Left hindlimb (tissue), 1 donor: Measurements from ENCODE around the gene RSPH10B.
"Not testable (repeated sequence)": the region's sequence is repeated elsewhere in the genome, so short reads cannot be mapped to it uniquely, and the experiment has no call there.

Experiments used
- DNase-seq: peaks from one replicate; pipeline ENCODE4 v3.0.0-alpha.2; 2018

RSPH10B gene

DNA sequence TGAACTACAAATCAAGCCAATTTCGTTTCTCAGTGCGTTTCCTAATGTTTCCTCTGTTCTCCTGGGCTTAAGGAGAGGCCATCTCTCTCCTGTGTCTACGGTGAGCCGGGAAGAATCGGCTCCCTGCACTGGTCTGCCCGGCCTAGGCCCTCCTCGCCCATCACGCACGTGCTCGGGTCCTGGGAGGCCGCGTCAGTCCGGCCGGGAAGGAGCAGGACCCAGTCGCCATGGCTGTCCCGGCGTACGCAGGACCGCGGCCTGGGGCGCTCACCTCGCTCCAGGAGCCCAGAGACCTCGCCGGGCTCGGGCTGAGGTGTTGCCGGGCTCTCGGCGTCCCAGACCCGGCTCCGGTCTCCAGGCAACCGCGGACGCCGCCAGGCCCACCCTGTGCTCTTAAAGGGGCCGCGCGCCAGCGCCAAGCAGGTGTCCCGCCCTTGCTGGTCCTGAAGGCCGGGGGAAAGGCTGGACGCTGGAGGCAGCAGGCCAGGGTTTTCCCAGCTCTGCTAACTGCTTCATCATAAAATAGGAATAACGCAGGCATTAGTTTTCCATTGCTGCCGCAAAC is at the start of gene RSPH10B:
Gene RSPH10B, minus strand, starts transcription at position 343 of the 565 bp plus-strand sequence. CDS start 3,573 bp downstream, outside the sequence.
- DNase-seq: not testable (repeated sequence)

DNA sequence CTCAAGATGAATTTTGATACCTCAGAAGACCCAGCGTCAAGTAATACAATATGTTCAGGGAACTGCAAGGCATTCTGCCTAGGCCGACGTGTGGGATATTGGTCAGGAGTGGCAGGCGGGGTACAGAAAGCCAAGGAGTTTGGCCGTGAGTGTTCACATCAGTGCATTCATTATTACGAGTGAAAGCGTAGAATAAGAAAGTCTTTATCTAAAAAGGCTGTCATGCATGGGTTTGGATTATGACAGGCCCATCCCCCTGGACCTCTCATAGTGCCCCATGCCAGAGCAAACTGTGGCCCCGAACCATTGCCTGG is 46.1 kb upstream of the RSPH10B start:
- no peak for DNase-seq

DNA sequence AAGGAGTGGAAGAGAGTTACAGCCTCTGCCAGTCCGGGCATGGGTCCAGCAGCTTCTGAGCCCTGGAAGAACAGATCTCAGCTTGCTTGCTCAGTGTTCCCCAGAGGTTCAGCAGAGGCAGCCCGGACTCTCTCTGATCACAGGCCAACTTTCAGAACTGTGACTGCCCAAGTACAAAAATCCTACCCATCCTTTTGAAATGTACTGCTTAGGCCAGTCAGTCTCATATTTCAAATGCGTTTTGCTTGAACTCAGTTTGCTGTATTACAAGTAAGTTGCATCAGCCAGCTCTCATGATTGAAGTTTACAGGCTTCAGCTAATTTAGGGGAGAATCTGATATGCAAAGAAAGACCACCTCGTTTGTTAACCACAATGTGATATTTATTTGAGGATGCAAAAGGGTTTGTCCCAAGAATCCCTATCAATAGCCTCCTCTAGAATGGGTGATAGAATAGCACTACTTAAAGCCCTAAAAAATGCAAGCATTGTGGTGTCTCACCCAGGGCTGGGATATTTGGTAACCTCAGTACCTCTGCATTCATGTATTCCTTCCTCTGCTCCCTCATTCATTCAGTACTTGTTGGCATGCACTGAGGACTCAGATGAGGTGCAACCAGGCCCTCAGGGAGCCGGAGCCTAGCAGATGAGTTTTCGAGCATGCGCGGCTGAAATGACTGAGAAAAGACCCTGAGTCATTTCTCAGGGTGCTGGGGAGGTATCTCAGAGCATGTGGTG is 45.6 kb upstream of the RSPH10B start:
- peak; percentile 84 for DNase-seq

DNA sequence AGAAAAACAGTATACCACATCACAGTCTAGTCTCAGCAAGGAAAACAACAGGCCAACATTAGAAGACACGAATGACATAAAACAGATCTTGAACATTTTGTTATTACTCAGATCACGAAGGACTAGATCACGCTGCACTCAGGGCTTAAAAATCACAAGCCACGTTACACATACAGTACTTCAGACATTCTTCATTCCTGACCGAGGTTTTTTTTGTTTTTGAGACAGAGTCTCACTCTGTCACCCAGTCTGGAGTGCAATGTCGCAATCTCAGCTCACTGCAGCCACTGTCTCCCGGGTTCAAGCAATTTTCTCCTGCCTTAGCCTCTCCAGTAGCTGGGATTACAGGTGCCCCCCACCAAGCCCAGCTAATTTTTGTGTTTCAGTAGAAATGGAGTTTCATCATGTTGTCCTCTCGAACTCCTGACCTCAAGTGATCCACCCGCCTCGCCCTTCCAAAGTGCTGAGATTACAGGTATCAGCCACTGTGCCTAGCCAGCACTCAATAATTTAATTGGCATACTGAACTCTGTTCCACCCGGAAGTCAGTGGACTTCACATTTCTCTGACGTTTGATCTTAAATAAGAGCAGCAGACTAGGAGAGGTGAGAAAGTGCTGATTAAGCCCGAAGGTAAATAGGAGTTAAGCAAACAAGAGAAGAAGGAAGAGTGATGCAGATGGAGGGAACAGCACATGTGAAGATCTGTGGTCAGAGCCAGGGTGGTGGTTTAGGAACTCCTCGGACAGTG is 42.0 kb upstream of the RSPH10B start:
- no peak for DNase-seq

DNA sequence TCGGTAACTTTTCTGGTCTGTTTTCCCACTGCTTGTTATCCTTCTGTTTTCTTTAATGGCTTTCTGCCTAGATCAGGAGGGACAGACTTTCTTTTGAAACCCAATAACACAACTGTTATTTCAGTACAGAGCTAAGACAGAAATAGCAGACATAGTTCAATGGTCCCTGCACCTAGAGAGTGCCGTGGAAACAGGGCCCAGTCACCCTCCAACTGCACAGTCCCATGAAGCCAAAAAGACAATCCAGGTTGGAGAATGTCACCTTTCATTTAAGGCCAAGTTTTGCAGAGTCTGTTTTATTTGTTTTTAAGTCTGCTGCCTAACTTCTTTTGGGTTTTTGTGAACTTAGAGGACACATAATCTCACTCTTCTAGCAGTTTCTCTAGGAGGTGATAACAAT is 41.1 kb upstream of the RSPH10B start:
- no peak for DNase-seq

DNA sequence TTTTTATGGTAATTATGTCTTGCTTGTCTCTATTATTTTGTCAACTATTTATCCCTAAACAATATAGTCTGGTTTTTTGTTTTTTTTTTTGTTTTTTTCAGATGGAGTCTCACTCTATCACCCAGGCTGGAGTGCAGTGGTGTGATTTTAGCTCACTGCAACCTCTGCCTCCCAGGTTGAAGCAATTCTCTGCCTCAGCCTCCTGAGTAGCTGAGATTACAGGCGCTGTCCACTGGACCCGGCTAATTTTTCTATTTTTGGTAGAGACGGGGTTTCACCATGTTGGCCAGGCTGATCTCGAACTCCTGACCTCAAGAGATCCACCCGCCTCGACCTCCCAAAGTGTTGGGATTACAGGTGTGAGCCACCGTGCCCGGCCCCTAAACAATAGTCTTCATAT is 39.9 kb upstream of the RSPH10B start:
- not testable (repeated sequence) for DNase-seq

DNA sequence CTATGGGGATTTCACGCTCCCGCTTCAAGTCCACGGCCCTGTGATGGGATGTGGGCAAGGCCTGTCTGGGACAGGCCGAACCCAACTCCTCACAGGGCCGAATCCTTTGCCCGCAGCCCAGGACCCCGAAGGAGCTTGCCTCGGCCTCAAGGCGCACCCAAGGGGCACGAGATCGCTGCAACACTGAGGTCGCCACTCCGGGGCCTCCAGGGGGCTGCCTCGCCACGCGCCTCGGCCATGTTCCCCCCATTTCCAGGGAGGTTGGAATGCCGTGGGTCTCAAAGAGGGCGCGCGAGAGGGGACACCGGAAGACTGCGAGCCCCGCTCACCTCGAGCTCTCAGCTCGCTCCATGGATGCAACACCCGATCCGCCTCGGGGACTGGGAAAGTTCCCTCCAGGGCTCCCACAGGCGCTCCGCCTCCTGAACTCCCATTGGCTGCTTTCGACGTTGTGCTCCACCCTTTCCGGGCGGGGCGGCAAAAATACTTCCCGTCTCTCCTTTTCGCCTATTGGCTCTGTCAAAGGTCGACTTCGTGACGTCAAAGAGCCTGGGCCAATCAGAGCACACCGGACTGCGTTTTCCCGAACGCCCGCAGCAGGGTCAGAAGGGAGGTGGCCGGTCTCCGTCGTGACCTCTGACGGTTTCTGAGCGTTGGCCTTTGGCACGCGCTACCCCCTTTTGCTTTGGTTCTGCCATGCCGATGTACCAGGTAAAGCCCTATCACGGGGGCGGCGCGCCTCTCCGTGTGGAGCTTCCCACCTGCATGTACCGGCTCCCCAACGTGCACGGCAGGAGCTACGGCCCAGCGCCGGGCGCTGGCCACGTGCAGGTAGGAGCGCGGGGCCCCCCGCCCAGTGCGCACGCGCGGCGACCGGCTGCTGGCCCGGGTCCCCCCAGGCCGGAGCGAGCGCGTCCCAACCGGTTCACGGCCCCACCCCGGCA is 38.5 kb upstream of the RSPH10B start, which contains the start of the genes AIMP2 and PMS2:
Gene AIMP2, plus strand, starts transcription at position 605 of the 944 bp plus-strand sequence. Its CDS starts 92 bp downstream, at position 697.
Gene PMS2, minus strand, starts transcription at position 382 of the 944 bp plus-strand sequence. Its CDS starts 30 bp downstream, at position 352.
- DNase-seq: peak; percentile 97

DNA sequence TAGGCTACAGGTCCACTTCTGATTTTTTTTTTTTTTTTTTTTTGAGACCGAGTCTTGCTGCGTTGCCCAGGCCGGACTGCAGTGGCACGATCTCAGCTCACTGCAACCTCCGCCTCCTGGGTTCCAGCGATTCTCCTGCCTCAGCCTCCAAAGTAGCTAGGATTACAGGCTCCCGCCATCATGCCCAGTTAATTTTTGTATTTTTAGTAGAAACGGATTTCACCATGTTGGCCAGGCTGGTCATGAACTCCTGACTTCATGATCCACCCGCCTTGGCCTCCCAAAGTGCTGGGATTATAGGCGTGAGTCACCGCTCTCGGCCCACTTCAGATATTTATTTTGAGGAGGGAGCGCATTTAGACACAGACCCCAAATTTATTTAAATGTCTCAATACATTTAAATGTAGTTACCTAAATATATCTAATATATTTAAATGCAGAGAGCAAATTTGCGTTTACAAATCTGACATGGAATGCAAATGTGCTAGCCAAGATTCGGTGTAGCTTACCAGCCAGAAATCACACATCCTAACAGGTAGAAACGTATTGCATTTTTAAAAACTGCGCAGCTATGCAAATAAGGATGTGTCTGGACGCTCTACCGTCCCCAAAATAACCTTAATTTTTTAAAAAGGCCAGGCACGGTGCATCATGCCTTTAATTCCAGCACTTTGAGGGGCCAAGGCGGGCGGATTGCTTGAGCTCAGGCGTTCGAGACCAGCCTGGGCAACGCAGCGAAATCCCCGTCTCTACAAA is 37.5 kb upstream of the RSPH10B start:
- DNase-seq: not testable (repeated sequence)

DNA sequence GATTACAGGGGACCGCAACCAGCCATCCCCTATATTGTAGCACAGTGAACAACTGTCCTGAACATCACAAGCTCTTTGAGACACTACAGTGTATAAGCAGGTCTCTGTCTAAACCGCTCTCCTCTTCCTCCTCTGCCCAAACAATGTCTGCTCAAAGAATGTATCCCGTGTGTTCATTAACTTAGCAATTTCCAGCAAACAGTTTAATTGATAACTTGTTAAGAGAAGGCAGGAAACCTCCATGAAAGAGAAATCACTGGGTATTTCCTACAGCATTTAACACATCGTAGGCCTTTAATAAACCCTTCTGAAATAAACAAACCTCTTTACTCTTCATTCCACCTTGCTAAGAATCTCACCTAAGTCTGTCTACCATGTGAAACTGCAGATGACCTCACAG is 36.9 kb upstream of the RSPH10B start:
- no peak for DNase-seq

DNA sequence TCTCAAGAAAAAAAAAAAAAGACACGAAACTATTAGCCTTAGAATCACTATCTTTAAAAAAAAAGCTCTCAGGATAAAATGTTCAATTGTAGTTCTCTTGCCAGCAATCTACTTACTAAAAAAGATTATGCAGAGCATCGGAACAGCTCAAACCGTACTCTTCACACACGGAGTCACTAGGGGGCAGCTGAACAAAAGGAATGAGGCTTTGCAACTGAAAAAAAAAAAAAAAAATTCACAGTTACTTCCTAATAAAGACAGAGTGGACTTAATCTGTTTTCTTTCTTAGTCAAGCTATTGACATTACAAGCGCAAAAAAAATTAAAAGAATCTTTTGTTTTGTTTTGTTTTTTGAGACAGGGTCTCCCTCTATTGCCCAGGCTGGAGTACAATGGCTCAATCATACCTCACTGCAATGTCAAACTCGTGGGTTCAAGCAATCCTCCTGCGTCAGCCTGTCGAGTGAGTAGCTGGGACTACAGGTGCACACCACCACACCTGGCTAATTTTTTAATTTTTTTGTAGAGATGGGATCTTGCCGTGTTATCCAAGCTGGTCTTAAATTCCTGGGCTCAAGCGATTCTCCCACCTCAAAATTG is 26.8 kb upstream of the RSPH10B start:
- peak; percentile 40 for DNase-seq

DNA sequence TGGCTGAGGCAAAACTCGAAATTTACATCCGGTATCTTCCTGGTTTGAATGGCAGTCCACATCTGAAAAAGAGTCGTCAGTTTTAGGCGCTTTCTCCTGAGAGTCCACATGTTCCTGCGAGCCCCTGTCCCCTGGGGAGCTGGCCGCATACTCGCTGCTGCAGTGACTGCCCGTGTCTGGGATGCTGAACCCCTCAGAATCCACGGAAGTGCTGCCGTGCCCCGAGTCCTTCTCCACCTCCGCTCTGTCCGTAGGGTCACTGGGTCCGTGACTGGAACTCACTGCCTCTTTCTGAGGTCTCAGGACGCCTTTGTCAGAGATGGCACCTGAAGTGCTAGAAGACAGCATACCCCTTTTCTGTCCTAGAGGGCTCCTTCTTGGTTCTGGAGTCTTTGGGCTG is 16.6 kb upstream of the RSPH10B start:
- DNase-seq: not testable (repeated sequence)

DNA sequence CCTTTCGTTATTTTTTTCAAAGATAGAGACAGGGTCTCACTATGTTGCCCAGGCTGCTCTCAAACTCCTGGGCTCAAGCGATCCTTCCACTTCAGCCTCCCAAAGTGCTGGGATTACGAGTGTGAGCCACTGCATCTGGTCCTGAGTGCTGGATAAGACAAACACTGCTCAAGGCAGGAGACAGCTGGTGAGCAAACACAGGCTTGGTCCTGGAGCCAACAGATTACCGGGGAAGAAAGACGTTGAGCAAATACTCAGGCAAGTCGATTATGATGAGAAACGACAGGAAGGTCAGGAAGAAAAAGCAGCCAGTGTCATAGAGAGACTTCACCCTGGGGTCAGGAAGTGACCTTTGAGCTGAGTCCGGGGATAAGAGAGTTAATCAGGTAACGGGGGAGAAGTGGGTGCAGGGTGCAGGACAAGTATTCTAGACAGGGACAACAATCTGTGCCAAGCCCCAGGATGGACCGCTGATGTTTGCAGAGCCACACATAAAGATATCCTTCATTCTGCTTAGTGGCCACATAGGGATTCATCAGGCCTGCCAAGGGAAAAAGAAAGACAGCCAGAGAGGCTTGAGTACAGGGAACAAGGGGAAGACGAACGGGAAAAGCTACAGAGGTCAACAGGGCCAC is 9.3 kb upstream of the RSPH10B start:
- not testable (repeated sequence) for DNase-seq

DNA sequence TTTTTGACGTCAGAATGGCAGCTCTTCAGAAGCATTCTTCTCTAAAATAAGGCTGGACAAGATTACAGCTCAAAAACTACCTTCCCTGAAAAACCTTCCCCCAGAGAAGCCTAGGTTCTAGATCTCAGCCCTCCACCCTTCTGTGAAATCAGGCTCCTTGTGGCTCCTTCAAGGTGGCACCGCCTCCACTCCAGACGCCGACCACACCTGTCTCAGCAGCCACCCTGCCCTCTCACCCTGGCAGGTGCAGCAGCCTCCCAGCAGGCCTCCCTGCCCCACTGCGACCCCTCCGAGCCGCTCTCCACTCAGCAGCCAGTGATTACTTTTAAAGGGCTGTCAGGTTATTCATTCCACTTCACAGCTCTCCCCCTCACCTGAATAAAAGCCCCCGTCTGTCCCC is 3.1 kb upstream of the RSPH10B start:
- DNase-seq: not testable (repeated sequence)

DNA sequence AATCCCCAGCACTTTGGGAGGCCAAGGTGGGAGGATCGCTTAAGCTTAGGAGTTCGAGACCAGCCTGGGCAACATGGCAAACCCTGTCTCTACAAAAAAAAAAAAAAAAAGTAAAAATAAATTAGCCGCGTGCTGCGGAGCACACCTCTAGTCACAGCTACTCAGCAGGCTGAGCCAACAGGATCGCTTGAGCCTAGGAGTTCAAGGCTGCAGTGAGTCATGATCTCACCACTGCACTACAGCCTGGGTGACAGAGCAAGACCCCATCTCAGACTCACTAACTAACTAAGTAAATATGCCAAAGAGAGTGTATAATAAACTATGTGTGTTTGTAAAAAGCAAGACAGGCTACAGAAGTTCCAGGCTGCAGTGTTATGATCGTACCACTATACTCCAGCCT is 6.7 kb downstream of the RSPH10B start:
- not testable (repeated sequence) for DNase-seq

DNA sequence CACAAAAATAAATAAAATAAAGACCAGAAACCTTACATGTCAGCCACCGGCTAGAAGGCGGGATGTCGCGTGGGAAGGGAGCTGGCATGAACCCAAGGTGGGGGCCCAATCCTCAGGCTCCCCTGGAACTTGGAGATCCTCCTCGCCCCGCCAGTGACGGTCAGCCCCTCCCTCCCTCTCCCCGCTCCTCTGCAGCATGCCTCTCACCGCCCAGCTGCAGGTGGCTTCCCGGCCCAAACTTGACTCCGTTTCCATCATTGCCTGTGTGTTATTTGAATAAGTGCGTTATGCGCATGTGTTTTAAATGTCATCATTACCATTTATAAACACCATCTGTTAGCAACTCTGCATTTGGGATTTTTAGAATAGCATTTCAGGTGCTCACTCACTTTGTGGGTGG is 7.3 kb downstream of the RSPH10B start:
- DNase-seq: not testable (repeated sequence)

DNA sequence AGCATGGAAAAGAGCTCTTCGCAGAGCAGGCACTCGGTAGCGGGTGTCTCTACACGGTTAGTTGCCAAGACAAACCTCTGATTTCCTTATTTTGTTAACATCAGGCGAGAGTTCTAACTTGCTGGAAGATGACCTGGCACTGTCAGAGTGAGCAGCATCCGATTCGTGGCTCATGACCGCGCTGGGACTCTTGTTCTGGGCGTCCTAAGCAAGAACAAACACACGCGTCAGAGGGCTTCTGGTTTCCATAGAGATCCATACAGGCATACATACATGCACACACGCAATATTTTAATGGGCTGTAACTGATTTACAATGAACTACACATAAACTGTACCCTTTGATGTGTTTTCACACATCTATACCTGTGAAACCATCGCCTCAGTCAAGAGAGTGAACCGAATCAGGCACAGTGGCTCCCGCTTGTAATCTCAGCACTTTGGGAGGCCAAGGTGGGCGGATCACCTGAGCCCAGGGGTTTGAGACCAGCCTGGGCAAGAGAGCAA is 35.5 kb downstream of the RSPH10B start:
- DNase-seq: not testable (repeated sequence)

DNA sequence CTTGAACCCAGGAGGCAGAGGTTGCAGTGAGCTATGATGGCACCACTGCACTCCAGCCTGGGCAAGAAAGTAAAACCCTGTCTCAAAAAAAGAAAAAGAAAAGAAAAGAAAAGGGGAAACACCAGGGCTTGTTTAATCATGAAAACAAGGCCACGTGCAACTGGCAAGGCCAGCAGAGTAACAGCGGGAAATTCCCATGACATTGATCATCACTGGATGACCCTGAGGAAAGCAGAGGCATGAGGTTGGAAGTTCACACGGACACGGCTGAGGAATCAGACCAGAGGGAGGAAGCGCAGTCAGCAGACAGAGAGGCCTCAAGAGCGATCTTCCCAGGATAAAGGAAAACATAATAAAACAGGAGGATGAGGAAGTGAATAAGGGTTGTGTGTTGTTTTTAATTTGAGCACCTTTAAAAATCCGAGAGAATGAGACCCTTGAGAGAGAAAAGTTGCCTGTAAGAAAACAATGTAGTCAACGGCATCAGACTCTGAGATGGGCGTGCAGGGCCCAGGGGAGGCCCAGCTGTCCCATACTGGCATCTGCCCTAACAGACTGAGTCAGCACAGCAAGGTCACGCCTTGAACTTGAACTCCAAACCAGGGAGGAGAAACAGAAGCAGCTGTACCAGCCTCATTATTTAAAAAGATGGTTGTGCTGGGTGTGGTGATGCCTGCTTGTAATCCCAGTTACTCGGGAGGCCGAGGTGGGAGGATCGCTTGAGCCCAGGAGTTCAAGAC is 38.4 kb downstream of the RSPH10B start:
- not testable (repeated sequence) for DNase-seq

DNA sequence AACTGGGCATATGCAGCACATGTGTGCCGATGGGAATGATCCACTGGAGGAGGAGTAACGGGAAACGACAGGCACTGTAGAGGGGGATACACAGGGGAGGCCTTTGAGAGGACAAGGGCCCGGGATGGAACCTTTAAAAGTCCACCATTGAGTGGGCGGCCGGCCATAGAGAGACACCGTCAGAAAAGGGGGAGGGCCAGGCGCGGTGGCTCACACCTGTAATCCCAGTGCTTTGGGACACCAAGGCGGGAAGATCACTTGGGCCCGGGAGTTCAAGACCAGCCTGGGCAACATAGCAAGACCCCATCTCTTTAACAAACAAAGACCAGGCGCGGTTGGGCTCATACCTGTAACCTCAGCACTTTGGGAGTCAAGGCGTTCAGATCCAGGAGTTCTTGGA is 39.2 kb downstream of the RSPH10B start:
- not testable (repeated sequence) for DNase-seq

DNA sequence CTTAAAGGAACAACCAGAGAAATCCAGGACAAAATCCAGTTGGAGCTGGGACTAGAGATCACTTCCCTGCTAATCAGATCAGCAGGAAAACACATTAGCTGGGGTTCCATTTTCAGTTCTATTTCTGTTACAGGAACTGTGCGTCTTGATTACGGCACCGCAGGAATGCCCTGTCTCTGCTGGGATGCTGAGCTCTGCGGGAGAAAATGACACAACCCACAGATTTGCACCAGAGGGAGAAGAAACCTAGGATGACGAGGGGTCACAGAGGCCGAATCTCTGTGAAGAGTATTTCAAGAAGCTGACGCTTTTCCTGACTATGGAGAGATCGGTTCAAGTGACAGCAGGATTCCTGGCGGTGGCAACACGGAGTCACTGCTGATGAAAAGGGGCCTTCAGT is 40.2 kb downstream of the RSPH10B start:
- not testable (repeated sequence) for DNase-seq
